A549 (cell line): Measurements from ENCODE around the gene ATXN2. TPM values are rescaled to one million over a fixed set of nuclear protein-coding genes. Genes with fewer than 3 reads are reported as not detected.

Source experiments
- ATAC-seq, 2 experiments: fragments of 200-7000 bp in 1 of 2; fragments of >200 bp in 1 of 2; cut with Nextera tagmentation in 1 of 2; cut with Tn5 transposase in 1 of 2; 3 replicates each; pipeline versions ENCODE4 v1.8.0 to v1.9.1; 2018 to 2020; ENCODE audit warnings: mild to moderate bottlenecking in 1 of 2, moderate library complexity in 1 of 2
- CTCF ChIA-PET: fragments of 300-600 bp; sonication (Branson Sonifier 250); formaldehyde crosslinking; extraction: SDS; loops from one replicate; lab custom pipeline; 2021; ENCODE audit warnings: antibody characterized with exemption, inconsistent platforms; lab: Yijun Ruan, JAX
- POLR2A ChIA-PET: fragments of 350-600 bp; formaldehyde crosslinking; extraction: SDS; loops from one replicate; lab custom pipeline; 2021; ENCODE audit warnings: antibody characterized with exemption, inconsistent platforms; lab: Yijun Ruan, JAX
- DNase-seq, 2 experiments: peaks; one replicate each; pipeline versions ENCODE4 v3.0.0 to v3.0.0-alpha.2; 2011 to 2016; ENCODE audit warnings: low read depth in 1 of 2, low spot score in 1 of 2
- FAIRE-seq: peaks from 2 replicates; lab custom pipeline; 2011; peaks lifted over from hg19 to GRCh38; lab: Jason Lieb, UNC
- H3K27ac ChIP-seq, 2 experiments: fragments of >200 bp; sonication (Bioruptor Twin); formaldehyde crosslinking; 3 replicates each; pipeline ENCODE4 v1.5.1; 2016 to 2017
- H3K4me1 ChIP-seq: fragments of >200 bp; sonication (Bioruptor Twin); formaldehyde crosslinking; 3 replicates; pipeline ENCODE4 v1.6.1; 2016
- H3K4me2 ChIP-seq: fragments of >200 bp; sonication (Bioruptor Twin); formaldehyde crosslinking; 3 replicates; pipeline ENCODE4 v1.6.1; 2016
- H3K4me3 ChIP-seq: fragments of >200 bp; sonication (Bioruptor Twin); formaldehyde crosslinking; 3 replicates; pipeline ENCODE4 v1.5.1; 2016
- H3K9me3 ChIP-seq: fragments of >200 bp; sonication (Bioruptor Twin); formaldehyde crosslinking; 3 replicates; pipeline ENCODE4 v1.6.1; 2016
- CBX8 ChIP-seq: fragments of 200-600 bp; sonication (generic); IDR thresholded peaks from 2 replicates; pipeline ENCODE4 v1.6.1; 2016
- EP300 ChIP-seq, 2 experiments: fragments of >200 bp; sonication (Bioruptor Twin); formaldehyde crosslinking; IDR thresholded peaks; 2 replicates in 1 of 2; 3 replicates in 1 of 2; pipeline ENCODE4 v1.6.1; 2016 to 2017
- HES2 ChIP-seq: fragments of >200 bp; sonication (Bioruptor Twin); formaldehyde crosslinking; IDR thresholded peaks from 2 replicates; pipeline ENCODE4 v1.6.1; 2016
- HEYL ChIP-seq: fragments of 250-450 bp; sonication (Bioruptor Pico); IDR thresholded peaks from 2 replicates; pipeline ENCODE4 v1.8.0; 2021; ENCODE audit warnings: mild to moderate bottlenecking, moderate library complexity
- MAX ChIP-seq: IDR thresholded peaks from 2 replicates; pipeline ENCODE4 v1.6.1; 2012
- NPAS2 ChIP-seq: fragments of 250-450 bp; sonication (Bioruptor Pico); IDR thresholded peaks from 2 replicates; pipeline ENCODE4 v1.8.0; 2022; ENCODE audit warnings: mild to moderate bottlenecking, moderate library complexity, borderline replicate concordance
- POLR2A ChIP-seq: IDR thresholded peaks from 2 replicates; pipeline ENCODE4 v1.6.1; 2012; ENCODE audit warnings: mild to moderate bottlenecking, low read length
- RNF2 ChIP-seq: fragments of 200-600 bp; sonication (generic); IDR thresholded peaks from 2 replicates; pipeline ENCODE4 v1.6.1; 2016; ENCODE audit warnings: low read depth, mild to moderate bottlenecking, antibody characterized with exemption, moderate library complexity, borderline replicate concordance
- SMC3 ChIP-seq: fragments of >200 bp; sonication (Bioruptor Twin); formaldehyde crosslinking; IDR thresholded peaks from 3 replicates; pipeline ENCODE4 v1.6.1; 2018; ENCODE audit warnings: inconsistent platforms
- TP53 ChIP-seq: fragments of 250-450 bp; sonication (Bioruptor Pico); IDR thresholded peaks from 2 replicates; pipeline ENCODE4 v1.5.0; 2021; ENCODE audit warnings: mild to moderate bottlenecking, moderate library complexity
- ZC3H11A ChIP-seq: fragments of 450-650 bp; IDR thresholded peaks from 2 replicates; pipeline ENCODE4 v1.6.1; 2014; ENCODE audit warnings: antibody characterized with exemption, mild to moderate bottlenecking
- ZFP36 ChIP-seq: fragments of 450-650 bp; IDR thresholded peaks from 2 replicates; pipeline ENCODE4 v1.6.1; 2014; ENCODE audit warnings: borderline replicate concordance; ENCODE audit not compliant: partially characterized antibody
- ZNF302 ChIP-seq: fragments of 250-450 bp; sonication (Bioruptor Pico); IDR thresholded peaks from 2 replicates; pipeline ENCODE4 v1.9.0; 2021; ENCODE audit warnings: inconsistent platforms, mild to moderate bottlenecking, moderate library complexity
- ZSCAN20 ChIP-seq: fragments of 250-450 bp; sonication (Bioruptor Pico); IDR thresholded peaks from 2 replicates; pipeline ENCODE4 v1.8.0; 2022; ENCODE audit warnings: mild to moderate bottlenecking, moderate library complexity
- WGBS: methylation state at CpG from one replicate; pipeline ENCODE4 v1.1.6; 2017; ENCODE audit errors: missing lambda C conversion rate; 5-methylcytosine and 5-hydroxymethylcytosine counted together
- polyA plus RNA-seq, 4 experiments: library from polyadenylated mRNA; depleted of rRNA in 3 of 4; stranded (reverse); fragments of >200 nt; fragmentation: RNase III in 1 of 4; extraction: RNeasy Plus Mini Kit Qiagen cat#74134 plus additional on column Dnase treatment in 1 of 4; gene quantifications; 2 replicates in 3 of 4; 3 replicates in 1 of 4; pipeline ENCODE4 v1.2.3, GENCODE V29; 2011 to 2017
- TF ChIP-seq, protein P1 (sequence below): fragments of 200-600 bp; sonication (generic); IDR thresholded peaks from 2 replicates; pipeline ENCODE4 v1.6.1; 2016; ENCODE audit warnings: antibody characterized with exemption, mild to moderate bottlenecking, moderate library complexity
- TF ChIP-seq, protein P2 (sequence below): fragments of 250-450 bp; sonication (Bioruptor Pico); IDR thresholded peaks from 2 replicates; pipeline ENCODE4 v1.5.0; 2020; ENCODE audit warnings: low read depth, mild to moderate bottlenecking, moderate library complexity

ATXN2 gene
- polyA plus RNA-seq, 2 of the 4 experiments (the other 2 are of a cell fraction), result 24.8 to 30.6 TPM

GRCh38 chr12:111412830-111413441 lies 186.2 kb downstream of the ATXN2 start:
- TF ChIP-seq ZC3H11A (no peak), HES2 (no peak), HEYL (CRISPR knock-in tag) (no peak), RNF2 (no peak), SMC3 (no peak), ZSCAN20 (CRISPR knock-in tag) (no peak), NPAS2 (no peak), TP53 (CRISPR knock-in tag) (no peak), EP300 (IDR thresholded peaks at IDR 0.05) (no peak), ZFP36 (no peak), POLR2A (no peak), CBX8 (no peak), MAX (no peak)
- TF ChIP-seq, protein P1, sequence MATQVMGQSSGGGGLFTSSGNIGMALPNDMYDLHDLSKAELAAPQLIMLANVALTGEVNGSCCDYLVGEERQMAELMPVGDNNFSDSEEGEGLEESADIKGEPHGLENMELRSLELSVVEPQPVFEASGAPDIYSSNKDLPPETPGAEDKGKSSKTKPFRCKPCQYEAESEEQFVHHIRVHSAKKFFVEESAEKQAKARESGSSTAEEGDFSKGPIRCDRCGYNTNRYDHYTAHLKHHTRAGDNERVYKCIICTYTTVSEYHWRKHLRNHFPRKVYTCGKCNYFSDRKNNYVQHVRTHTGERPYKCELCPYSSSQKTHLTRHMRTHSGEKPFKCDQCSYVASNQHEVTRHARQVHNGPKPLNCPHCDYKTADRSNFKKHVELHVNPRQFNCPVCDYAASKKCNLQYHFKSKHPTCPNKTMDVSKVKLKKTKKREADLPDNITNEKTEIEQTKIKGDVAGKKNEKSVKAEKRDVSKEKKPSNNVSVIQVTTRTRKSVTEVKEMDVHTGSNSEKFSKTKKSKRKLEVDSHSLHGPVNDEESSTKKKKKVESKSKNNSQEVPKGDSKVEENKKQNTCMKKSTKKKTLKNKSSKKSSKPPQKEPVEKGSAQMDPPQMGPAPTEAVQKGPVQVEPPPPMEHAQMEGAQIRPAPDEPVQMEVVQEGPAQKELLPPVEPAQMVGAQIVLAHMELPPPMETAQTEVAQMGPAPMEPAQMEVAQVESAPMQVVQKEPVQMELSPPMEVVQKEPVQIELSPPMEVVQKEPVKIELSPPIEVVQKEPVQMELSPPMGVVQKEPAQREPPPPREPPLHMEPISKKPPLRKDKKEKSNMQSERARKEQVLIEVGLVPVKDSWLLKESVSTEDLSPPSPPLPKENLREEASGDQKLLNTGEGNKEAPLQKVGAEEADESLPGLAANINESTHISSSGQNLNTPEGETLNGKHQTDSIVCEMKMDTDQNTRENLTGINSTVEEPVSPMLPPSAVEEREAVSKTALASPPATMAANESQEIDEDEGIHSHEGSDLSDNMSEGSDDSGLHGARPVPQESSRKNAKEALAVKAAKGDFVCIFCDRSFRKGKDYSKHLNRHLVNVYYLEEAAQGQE, result no peak
- Histone ChIP-seq H3K4me3 (no peak overlapping the region), H3K9me3 (no peaks in the 10 kb centered on the region), H3K4me2 (no peak overlapping the region), H3K27ac (peak overlapping the region in 1 of 2 experiments; percentile 9; a peak in 1 of 6 replicates), H3K4me1 (peaks cover 28% of the 10 kb centered on the region)
- WGBS, result 62% methylated on average over 6 of the region's 6 CpGs
- POLR2A ChIA-PET, result interaction anchor here (0.6 kb wide), 1 partner anchor 89 kb away, joined by 4 read pairs; no protein-coding TSS in a partner anchor
- CTCF ChIA-PET, result interaction anchor here (1.1 to 8.6 kb wide), 6 partner anchors 15 to 260 kb away, joined by 6 to 103 read pairs (median 8); no protein-coding TSS in a partner anchor
- no peak for DNase-seq
- ATAC-seq, result no peak
- FAIRE-seq, result no peak

- no peak for DNase-seq
- Histone ChIP-seq H3K9me3 (no peaks in the 10 kb centered on the region), H3K4me1 (peaks cover 28% of the 10 kb centered on the region), H3K4me3 (no peak overlapping the region), H3K27ac (0 out of 6 replicates have a peak overlapping the region, but pooled peaks of 1 of the 2 experiments have one; percentile 9), H3K4me2 (no peak overlapping the region)
- FAIRE-seq, result no peak
- 84% methylated on average over 14 of the region's 15 CpGs for whole genome bisulfite sequencing
- ATAC-seq, result peak in 1 of 2 experiments; percentile 6; a peak in 1 of 6 replicates
- TF ChIP-seq ZNF302 (no peak), POLR2A (no peak), HES2 (no peak)
- TF ChIP-seq, protein P2, sequence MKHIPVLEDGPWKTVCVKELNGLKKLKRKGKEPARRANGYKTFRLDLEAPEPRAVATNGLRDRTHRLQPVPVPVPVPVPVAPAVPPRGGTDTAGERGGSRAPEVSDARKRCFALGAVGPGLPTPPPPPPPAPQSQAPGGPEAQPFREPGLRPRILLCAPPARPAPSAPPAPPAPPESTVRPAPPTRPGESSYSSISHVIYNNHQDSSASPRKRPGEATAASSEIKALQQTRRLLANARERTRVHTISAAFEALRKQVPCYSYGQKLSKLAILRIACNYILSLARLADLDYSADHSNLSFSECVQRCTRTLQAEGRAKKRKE (CRISPR knock-in tag), result no peak
- ChIA-PET CTCF (interaction anchor here (0.9 to 8.6 kb wide), 7 partner anchors 15 to 261 kb away, joined by 3 to 103 read pairs (median 8); no protein-coding TSS in a partner anchor), POLR2A (interaction anchor here (0.6 kb wide), 1 partner anchor 90 kb away, joined by 4 read pairs; no protein-coding TSS in a partner anchor)
Measured at GRCh38 chr12:111412007-111412829, 186.9 kb downstream of the ATXN2 start.
